ENCODE data around the gene GCNT3.

GRCh38 chr15:59616379-59616778, 4.8 kb downstream of the GCNT3 start:
- TF ChIP-seq POLR2A (IDR thresholded peaks at IDR 0.05) (no peak), CTCF (IDR thresholded peaks at IDR 0.05) (no peak)

Measured in ovary (tissue), 3 donors.